Stimulated activated CD4-positive, alpha-beta T cell treated with anti-CD3 and anti-CD28 coated beads, Interleukin-15, amount 100 ng/mL, for 24 hours (primary cell): Measurements from ENCODE around the gene MNS1.
A peak's percentile ranks its signal among the peaks of the same experiment; 100 is the strongest.
"Not testable (repeated sequence)": the region's sequence is repeated elsewhere in the genome, so short reads cannot be mapped to it uniquely, and the experiment has no call there.

Experiments
- DNase-seq: peaks from one replicate; pipeline ENCODE4 v3.0.0-alpha.2; 2020

Gene MNS1, protein sequence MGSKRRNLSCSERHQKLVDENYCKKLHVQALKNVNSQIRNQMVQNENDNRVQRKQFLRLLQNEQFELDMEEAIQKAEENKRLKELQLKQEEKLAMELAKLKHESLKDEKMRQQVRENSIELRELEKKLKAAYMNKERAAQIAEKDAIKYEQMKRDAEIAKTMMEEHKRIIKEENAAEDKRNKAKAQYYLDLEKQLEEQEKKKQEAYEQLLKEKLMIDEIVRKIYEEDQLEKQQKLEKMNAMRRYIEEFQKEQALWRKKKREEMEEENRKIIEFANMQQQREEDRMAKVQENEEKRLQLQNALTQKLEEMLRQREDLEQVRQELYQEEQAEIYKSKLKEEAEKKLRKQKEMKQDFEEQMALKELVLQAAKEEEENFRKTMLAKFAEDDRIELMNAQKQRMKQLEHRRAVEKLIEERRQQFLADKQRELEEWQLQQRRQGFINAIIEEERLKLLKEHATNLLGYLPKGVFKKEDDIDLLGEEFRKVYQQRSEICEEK

DNA sequence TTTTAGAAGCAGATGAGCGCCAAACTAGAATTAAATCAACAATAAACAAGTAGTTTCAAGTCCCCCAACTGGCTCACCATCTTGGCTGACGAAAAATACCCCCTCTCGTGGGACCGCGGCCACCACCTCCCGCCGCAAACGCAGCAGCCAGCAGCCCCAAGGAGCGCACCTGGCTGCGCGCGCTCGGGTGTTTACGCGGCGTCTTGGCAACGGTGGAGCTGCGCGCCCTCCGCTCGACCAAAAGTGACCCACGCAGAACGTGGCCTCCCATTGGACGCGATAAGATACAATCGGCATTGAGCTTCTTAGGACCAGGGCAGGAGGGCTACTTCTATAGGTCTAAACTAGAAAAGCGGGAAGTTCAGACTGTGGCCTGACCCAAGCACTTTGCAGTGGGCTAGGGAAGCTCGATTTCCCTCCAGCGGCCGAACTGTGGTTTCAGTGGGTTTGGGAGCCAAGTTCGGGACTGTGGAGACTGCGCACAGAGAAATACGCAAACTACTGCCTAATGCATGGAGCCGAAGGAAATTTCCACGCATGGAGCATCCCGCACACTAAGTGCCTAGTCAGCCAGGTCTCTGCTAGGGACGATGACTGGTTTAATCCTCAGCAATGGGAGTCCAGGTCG lies at the start of gene MNS1:
MNS1 (minus strand) TSS at position 245 of the 628 bp plus-strand sequence; CDS start at position 80, 165 bp downstream.
- peak; percentile 85 for DNase-seq

GRCh38 chr15:56496635-56497034 lies 31.7 kb upstream of the MNS1 start:
- no peak for DNase-seq

DNA sequence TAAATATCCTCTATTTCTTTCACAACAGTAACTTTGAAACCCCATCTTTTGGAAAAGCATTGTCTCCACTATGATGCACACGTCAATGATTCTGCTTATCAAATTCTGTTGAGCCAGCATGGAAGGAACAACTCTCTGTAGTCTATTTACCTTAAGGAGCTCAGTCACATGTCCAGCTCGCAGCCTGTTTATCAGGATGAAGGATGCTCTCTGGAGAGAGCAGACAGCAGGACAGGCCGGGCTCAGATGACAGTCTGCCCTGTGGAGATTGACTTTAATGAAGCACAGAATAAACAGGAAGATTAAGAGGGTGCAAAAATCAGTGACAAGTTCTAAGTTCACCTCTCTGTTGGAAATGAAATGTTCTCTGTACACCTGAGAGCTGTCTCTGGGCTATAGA lies 30.6 kb upstream of the MNS1 start:
- DNase-seq: no peak

DNA sequence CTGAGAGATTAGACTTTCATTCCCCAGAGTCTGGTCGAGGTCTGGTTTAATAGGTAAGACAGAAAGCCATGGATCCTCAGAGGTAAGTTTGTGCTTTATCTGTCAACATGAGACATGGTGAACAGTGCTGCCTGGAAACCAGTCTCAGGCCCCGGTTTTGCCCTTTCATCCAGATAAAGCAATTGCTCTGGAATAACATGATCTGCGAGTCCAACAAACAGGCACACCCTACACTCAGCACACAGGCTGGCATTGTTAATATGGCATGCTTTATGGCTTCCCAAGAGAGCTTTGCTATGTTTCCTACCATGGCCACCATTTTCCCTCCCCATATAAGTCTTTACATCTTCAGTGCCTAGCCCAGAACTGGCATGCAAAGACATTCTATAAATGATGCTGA lies 30.1 kb upstream of the MNS1 start:
- no peak for DNase-seq

DNA sequence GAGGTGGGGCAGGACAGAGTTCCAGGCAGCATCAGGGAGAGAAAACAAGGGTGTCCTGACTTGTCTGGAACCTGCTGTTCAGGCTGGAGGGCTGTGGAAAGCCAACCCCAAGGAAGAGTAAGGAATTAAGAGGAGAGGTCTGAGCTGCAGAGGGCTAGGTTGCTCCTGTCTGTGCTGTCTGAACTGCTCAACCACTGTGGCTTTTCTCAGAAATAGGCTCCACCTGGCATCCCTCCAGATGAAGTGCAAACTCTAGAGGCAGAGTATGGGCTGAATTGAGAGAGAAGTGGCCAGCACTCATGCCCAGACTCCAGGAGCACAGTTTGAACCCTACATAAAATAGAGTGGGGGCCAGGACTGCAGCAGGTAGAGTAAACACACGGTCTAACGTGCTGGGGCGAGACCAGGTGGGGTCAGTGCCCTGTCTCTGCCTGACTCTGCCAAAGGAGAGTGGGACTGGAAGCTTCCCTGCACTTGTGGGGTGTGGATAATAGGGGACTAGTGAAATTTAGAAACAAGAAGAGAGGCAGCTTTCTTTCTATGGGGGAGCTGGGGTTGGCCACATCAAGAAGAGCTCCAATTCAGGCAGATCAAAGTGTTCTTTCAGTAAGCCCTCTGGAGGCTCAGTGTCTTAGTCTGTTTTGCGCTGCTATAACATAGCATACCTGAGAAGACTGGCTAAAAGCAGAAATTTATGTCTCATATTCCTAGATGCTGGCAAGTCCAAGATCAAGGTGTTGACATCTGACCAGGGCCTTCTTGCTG lies 28.0 kb upstream of the MNS1 start:
- no peak for DNase-seq

- no peak for DNase-seq
These were observed 27.3 kb upstream of the MNS1 start for GRCh38 chr15:56492236-56492635.

- DNase-seq: peak; percentile 71
These were observed 26.3 kb upstream of the MNS1 start for GRCh38 chr15:56491110-56491722.

DNA sequence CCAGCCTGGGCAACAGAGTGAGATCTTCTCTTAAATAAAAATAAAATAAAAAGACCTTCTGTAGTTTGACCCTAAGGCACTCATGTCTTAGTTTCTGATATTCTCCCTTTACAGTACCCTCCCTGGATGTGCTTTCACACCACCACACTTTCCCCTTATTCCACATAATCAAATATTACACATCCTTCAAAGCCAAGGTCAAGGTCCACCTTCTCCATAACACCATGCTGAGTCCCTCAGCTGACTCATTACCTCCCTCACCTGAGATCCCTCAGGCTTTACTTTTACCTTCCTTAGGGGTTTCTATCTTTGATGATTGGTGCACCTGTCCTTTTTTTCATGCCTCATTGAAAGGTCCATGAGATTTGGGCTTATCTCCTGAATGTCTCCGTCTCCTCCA lies 25.5 kb upstream of the MNS1 start:
- no peak for DNase-seq

- not testable (repeated sequence) for DNase-seq
These were observed 21.3 kb upstream of the MNS1 start for GRCh38 chr15:56486206-56486605.

- not testable (repeated sequence) for DNase-seq
These were observed 20.5 kb upstream of the MNS1 start for GRCh38 chr15:56485426-56485825.

- no peak for DNase-seq
These were observed 19.4 kb upstream of the MNS1 start for GRCh38 chr15:56484287-56484686.

- DNase-seq: no peak
These were observed 10.4 kb upstream of the MNS1 start for GRCh38 chr15:56475351-56475750.

DNA sequence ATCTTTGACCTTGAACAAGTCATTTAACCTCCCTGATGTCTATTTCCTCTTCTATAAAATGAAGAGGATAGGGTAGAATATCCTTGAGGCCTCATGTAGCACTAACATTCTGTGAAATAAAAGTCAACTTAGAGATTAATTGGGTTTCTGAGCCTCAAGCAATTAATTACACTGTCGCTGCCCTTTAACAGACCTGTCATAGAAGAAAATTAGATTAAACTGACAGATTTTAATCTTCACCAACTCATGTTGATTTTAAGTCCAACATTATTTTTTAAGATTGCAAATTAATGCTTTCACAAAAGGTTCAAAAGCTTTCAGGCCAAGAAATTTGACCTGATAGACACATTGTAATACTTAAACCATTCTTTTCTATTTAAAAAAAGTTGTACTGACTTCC lies 8.1 kb upstream of the MNS1 start:
- no peak for DNase-seq

- no peak for DNase-seq
These were observed 7.3 kb upstream of the MNS1 start for GRCh38 chr15:56472278-56472677.

DNA sequence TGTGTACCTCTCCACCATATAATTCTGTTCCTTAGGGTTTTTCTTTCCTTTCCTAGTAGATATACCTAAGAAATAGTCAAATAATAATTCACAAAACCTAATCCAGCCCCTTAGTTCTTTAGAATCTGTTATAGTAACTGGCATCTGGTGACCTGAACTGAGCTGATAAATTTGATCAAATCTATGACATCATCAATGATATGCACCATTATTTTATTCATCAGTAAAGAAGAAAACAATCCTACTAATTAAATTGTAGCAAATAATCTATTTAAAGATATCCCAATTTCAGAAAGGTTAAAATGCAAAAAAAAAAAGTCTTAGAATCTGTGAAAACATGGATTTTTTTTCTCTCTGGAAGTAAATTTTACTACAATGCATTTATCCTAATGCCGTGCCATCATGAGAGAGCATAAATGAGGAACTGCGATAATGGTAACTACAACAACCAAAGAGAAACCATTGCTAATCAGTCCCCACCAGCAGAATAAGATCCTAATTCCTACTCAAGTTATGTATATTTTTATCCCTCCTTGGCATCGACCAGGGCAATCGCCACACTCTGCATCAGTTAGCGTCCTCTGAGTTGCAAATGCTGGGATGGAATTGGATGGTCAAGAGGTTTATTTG lies 6.6 kb upstream of the MNS1 start:
- DNase-seq: no peak

DNA sequence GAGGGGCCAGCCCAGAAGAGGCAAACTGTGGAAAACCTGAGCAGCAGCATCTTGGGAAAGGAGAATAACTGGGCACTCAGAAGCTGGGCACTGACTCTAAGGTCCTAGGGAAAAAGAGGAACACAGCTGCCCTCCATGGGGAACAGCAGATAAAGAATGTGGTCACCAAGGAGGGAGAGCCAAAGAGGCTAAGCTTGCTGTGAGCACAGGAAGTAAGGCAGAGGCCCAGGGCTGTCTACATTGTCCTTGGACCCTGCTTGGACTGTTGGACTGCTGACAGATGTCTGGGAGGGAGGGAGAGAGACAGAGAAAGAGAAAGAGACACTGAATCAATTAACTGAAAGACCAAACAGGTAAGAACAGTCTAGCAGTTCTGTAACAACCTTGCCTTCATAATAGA lies 4.5 kb upstream of the MNS1 start:
- no peak for DNase-seq

- no peak for DNase-seq
These were observed 3.5 kb upstream of the MNS1 start for GRCh38 chr15:56468401-56468800.

DNA sequence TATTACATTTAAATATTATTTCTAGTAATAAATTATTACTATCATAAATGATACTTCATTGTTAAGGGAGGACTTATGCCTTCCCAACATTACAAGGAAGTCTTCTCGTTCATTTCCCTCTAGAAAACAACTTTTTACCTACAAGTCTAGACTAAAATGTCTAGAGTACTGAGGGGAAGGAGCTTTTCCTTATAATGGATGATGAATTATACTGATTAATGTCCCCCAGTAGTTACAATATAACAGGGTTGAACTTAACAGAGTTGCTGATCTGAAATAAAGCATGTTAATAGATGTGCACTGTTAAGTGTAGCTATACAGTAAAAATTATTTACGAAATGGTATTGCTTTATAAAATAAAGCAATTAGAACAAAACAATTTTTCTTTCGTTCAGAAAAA lies 2.7 kb upstream of the MNS1 start:
- no peak for DNase-seq

DNA sequence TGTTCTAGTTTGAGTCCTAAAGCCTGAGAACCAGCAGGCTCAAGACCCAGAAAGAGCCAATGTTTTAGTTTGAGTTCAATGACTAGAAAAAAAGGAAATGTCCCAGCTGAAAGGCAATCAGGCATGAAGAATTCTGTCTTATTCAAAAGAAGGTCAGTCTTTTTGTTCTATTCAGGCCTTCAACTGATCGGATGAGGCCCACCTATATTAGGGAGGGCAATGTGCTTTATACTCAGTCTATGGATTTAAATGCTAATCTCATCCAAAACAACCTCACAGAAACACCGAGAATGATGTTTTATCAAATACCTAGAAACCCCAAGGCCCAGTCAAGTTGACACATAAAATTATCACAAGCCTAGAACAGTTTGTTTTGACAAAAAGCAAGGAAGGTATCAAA lies 4.0 kb downstream of the MNS1 start:
- DNase-seq: no peak

DNA sequence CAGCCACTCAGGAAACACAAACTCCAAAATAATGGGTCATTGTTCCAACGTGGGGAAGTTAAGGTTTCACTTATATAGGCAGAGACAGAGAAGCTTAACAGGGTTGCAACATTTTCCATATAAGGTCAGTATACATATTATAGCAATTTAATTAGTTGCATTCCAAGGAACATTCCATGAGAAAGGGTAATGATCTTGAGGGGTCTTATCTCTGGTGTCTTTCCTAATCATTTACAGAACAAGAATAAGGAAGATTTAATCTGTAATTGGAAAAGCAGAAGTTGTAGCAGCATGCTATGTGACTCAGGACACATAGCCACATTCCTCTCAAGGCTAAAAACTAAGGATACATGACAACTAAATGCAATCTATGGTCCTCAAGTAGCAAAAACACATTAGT lies 4.9 kb downstream of the MNS1 start:
- DNase-seq: no peak

DNA sequence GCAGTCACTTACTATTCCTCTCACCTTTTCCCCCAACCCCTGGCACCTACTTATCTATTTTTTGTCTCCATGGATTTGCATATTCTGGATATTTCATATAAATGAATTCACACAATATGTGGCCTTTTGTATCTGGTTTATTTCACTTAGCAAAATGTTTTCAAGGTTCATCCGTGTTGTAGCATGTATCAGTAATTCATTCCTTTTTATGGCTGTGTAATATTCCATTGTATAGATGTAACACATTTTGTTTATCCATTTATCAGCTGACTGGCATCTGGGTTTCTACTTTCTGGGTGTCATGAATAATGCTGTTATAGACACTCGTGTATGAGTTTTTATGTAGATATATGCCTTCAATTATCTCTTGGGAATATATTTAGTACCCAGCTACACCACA lies 5.8 kb downstream of the MNS1 start:
- no peak for DNase-seq

- DNase-seq: no peak
These were observed 8.7 kb downstream of the MNS1 start for GRCh38 chr15:56456229-56456628.

GRCh38 chr15:56454836-56455235 lies 10.1 kb downstream of the MNS1 start:
- no peak for DNase-seq
